ENCODE measurements around the gene HIVEP3.

DNA sequence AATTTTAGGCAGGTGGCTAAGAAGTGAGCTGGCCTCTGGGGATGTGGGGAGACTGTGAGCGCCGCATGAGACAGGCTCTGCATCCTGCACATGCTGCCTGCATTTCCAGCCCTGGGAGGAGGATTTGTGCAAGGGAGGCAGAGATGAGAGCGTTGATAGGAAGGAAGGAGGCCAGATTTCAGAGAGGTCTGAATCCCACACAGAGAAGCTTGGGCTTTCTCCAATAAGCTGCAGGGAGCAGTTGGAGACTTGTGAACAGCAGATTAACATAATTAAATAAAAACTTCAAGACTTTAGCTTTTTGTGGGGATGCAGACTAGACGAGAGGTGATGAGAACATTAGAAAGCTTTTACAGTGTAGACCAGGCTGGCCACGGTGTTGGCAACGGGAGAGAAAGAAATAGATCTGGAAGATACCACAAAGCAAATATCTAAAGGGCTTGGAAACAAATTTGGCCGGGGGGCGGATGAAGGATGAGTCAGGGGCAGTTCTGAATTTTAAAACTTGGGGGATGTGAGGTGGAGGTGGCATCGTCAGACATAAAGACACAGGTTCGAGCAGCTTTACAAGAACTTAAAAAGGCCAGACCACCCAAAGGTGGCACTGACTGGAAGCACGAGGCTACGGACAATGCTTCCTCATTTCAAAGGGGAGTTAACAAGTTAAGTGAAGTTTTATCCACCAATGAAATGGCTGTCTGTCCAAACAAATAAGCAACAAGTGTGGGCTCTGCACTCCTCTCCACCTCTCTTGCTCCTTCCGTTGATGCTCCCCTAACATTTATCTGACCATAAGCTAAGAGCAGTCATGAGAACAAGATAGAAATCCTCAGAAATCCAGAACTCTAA lies 57.0 kb downstream of the HIVEP3 start:
- TF ChIP-seq, protein P1, sequence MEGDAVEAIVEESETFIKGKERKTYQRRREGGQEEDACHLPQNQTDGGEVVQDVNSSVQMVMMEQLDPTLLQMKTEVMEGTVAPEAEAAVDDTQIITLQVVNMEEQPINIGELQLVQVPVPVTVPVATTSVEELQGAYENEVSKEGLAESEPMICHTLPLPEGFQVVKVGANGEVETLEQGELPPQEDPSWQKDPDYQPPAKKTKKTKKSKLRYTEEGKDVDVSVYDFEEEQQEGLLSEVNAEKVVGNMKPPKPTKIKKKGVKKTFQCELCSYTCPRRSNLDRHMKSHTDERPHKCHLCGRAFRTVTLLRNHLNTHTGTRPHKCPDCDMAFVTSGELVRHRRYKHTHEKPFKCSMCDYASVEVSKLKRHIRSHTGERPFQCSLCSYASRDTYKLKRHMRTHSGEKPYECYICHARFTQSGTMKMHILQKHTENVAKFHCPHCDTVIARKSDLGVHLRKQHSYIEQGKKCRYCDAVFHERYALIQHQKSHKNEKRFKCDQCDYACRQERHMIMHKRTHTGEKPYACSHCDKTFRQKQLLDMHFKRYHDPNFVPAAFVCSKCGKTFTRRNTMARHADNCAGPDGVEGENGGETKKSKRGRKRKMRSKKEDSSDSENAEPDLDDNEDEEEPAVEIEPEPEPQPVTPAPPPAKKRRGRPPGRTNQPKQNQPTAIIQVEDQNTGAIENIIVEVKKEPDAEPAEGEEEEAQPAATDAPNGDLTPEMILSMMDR (IDR thresholded peaks at IDR 0.05): no peak
- TF ChIP-seq EZH2phosphoT487 (IDR thresholded peaks at IDR 0.05): no peak
- TF ChIP-seq EZH2 (IDR thresholded peaks at IDR 0.05): no peak
